ENCODE data around the gene PLXNA2. TPM values are rescaled to one million over a fixed set of nuclear protein-coding genes. Genes with fewer than 3 reads are reported as not detected.
A peak's percentile ranks its signal among the peaks of the same experiment; 100 is the strongest.

PLXNA2 gene
- total and polyA plus RNA-seq, 2 donors (not counting 1 experiment from before 2014, with no cell fraction given) = 0.31 to 1.2 TPM

GRCh38 chr1:208245185-208245705 lies 1.1 kb upstream of the PLXNA2 start:
- DNase-seq = peak; percentile 85
- H3K4me2 ChIP-seq (replicated peaks; ENCODE audit: low read depth, low read length, poor library complexity, severe bottlenecking) = peak overlapping the region; percentile 98
- H4K20me1 ChIP-seq (ENCODE audit: control insufficient read depth, insufficient read depth, low read length, poor library complexity, severe bottlenecking) = no peaks in the 10 kb centered on the region
- H3K9ac ChIP-seq (ENCODE audit: low read length) = peak overlapping the region; percentile 82
- ATAC-seq (ENCODE audit: low read depth) = peak; percentile 56
- peak overlapping the region; percentile 80 for H3K4me3 Mint-ChIP-seq
- peaks cover 7% of the 10 kb centered on the region for H3K27me3 Mint-ChIP-seq
- intact Hi-C loops (cut with micrococcal nuclease) = loop anchor here (1.0 to 10.0 kb wide), 2 partner anchors 224 to 360 kb away; no protein-coding TSS in a partner anchor
- no peaks in the 10 kb centered on the region for H3K36me3 ChIP-seq (replicated peaks in 1 of 2; ENCODE audit: control extremely low read depth in 1 of 2, control insufficient read depth in 1 of 2, extremely low read depth in 1 of 2, insufficient read depth in 2 of 2, low read length in 1 of 2)
- peaks cover 11% of the 10 kb centered on the region for H3K4me1 Mint-ChIP-seq
- no peaks in the 10 kb centered on the region for H3K79me2 ChIP-seq (ENCODE audit: control insufficient read depth, insufficient read depth, low read length)
- peaks cover 0 to 28% (median 9%) of the 10 kb centered on the region in 4 experiments for H3K27me3 ChIP-seq (replicated peaks in 1 of 4; ENCODE audit: control extremely low read depth in 1 of 4, control insufficient read depth in 3 of 4, insufficient read depth in 4 of 4, low read length in 3 of 4)
- no peaks in the 10 kb centered on the region for H3K9me3 Mint-ChIP-seq (ENCODE audit: insufficient read depth)
- CTCF ChIA-PET = interaction anchor here (0.6 to 4.0 kb wide), 23 partner anchors 7 to 360 kb away, joined by 3 to 87 read pairs (median 4); no protein-coding TSS in a partner anchor
- no peaks in the 10 kb centered on the region for H3K9me3 ChIP-seq (ENCODE audit: control extremely low read depth in 1 of 3, control insufficient read depth in 2 of 3, insufficient read depth in 1 of 3, low read length in 2 of 3)
- H3K27ac Mint-ChIP-seq = peak overlapping the region; percentile 62
- TF ChIP-seq EZH2 (IDR thresholded peaks at IDR 0.05; ENCODE audit: borderline replicate concordance, insufficient read depth, low read depth, low read length, poor library complexity, severe bottlenecking) (no peak), CTCF (IDR thresholded peaks at IDR 0.05) (peak; percentile 85)
- H3K4me3 ChIP-seq (ENCODE audit: control extremely low read depth in 1 of 5, extremely low read depth in 1 of 5, insufficient read depth in 1 of 5, low read depth in 2 of 5, low read length in 4 of 5) = peak overlapping the region; percentile 49 to 93 (median 81)
- H3K27ac ChIP-seq (ENCODE audit: low read length in 2 of 2) = peak overlapping the region; percentile 8 to 73
- POLR2A ChIA-PET = interaction anchor here (1.6 kb wide), 1 partner anchor 223 kb away, joined by 8 read pairs; no protein-coding TSS in a partner anchor
- H3K4me1 ChIP-seq (ENCODE audit: control insufficient read depth in 2 of 2, insufficient read depth in 2 of 2, low read length in 2 of 2) = peaks cover 8 to 14% of the 10 kb centered on the region in 2 donors
- peak overlapping the region; percentile 87 for H2AFZ ChIP-seq (ENCODE audit: insufficient read depth, low read depth, low read length, poor library complexity, severe bottlenecking)
- 4% methylated on average over 13 of the region's 22 CpGs for WGBS (ENCODE audit: insufficient coverage)

- H2AFZ ChIP-seq (ENCODE audit: insufficient read depth, low read depth, low read length, poor library complexity, severe bottlenecking) = peak overlapping the region; percentile 87
- Mint-ChIP-seq H3K4me3 (peak overlapping the region; percentile 80), H3K27me3 (peaks cover 8% of the 10 kb centered on the region), H3K9me3 (ENCODE audit: insufficient read depth) (no peaks in the 10 kb centered on the region), H3K27ac (no peak overlapping the region), H3K4me1 (peaks cover 11% of the 10 kb centered on the region)
- ChIA-PET POLR2A (no interaction called here), CTCF (interaction anchor here (1.5 to 4.0 kb wide), 3 partner anchors 9 to 358 kb away, joined by 8 to 87 read pairs (median 29); no protein-coding TSS in a partner anchor)
- peak overlapping the region; percentile 82 for H3K9ac ChIP-seq (ENCODE audit: low read length)
- no peaks in the 10 kb centered on the region for H3K79me2 ChIP-seq (ENCODE audit: control insufficient read depth, insufficient read depth, low read length)
- H3K4me1 ChIP-seq (ENCODE audit: control insufficient read depth in 2 of 2, insufficient read depth in 2 of 2, low read length in 2 of 2) = peaks cover 8 to 14% of the 10 kb centered on the region in 2 donors
- peak overlapping the region; percentile 31 to 93 (median 81) for H3K4me3 ChIP-seq (ENCODE audit: control extremely low read depth in 1 of 5, extremely low read depth in 1 of 5, insufficient read depth in 1 of 5, low read depth in 2 of 5, low read length in 4 of 5)
- TF ChIP-seq CTCF (IDR thresholded peaks at IDR 0.05) (no peak), EZH2 (IDR thresholded peaks at IDR 0.05; ENCODE audit: borderline replicate concordance, insufficient read depth, low read depth, low read length, poor library complexity, severe bottlenecking) (no peak)
- ATAC-seq (ENCODE audit: low read depth) = no peak
- under 1% methylated on average over 53 of the region's 54 CpGs for WGBS (ENCODE audit: insufficient coverage)
- H3K4me2 ChIP-seq (replicated peaks; ENCODE audit: low read depth, low read length, poor library complexity, severe bottlenecking) = peak overlapping the region; percentile 98
- H3K27ac ChIP-seq (ENCODE audit: low read length in 2 of 2) = no peak overlapping the region
- DNase-seq = peak; percentile 56
- H3K36me3 ChIP-seq (replicated peaks in 1 of 2; ENCODE audit: control extremely low read depth in 1 of 2, control insufficient read depth in 1 of 2, extremely low read depth in 1 of 2, insufficient read depth in 2 of 2, low read length in 1 of 2) = no peaks in the 10 kb centered on the region
- H4K20me1 ChIP-seq (ENCODE audit: control insufficient read depth, insufficient read depth, low read length, poor library complexity, severe bottlenecking) = no peaks in the 10 kb centered on the region
- intact Hi-C loops (cut with micrococcal nuclease) = loop anchor here (10.0 kb wide), 1 partner anchor 359 kb away; no protein-coding TSS in a partner anchor
- H3K27me3 ChIP-seq (replicated peaks in 1 of 4; ENCODE audit: control extremely low read depth in 1 of 4, control insufficient read depth in 3 of 4, insufficient read depth in 4 of 4, low read length in 3 of 4) = peaks cover 0 to 21% (median 8%) of the 10 kb centered on the region in 4 experiments
- no peaks in the 10 kb centered on the region for H3K9me3 ChIP-seq (ENCODE audit: control extremely low read depth in 1 of 3, control insufficient read depth in 2 of 3, insufficient read depth in 1 of 3, low read length in 2 of 3)
Measured at GRCh38 chr1:208243527-208243966, 637 bp downstream of the PLXNA2 start.
